ENCODE results near the gene HRCT1. TPM values are rescaled to one million over a fixed set of nuclear protein-coding genes. Genes with fewer than 3 reads are reported as not detected.

Gene HRCT1
- total and polyA plus RNA-seq, 7 donors, result 2.1 to 88.5 (median 5.4) TPM

DNA sequence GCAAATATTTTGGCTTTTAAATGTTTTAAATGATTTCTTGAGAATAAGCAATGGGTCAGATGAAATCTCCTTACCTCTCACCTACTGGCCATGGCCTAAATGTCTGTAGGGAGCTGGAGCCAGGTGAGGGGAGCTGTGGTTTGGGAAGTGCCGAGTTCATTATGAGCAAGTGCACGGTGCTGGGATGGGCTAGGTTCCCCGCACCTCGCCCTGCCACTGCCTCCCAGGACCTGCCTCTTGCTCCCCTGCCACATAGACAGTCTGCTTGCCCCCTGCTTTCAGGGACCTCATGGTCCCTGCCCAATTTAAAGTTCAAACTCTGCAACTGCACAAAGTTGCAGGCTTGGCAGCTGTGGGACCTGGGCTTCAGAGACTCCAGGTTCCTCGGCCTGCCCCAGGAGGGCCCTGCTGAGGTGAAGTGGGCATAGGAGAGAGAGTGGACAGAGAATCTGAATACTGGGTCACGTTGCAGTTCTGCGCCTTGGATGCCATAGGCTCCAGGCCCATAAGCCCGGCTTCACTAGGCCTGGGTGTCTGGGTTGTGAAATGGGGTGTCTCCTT, 41.2 kb upstream of the HRCT1 start:
- H3K27me3 ChIP-seq, result peaks cover 0 to 13% (median 4%) of the 10 kb centered on the region in 3 donors
- no peak for DNase-seq
- H3K27ac ChIP-seq, result no peak overlapping the region
- TF ChIP-seq POLR2A (IDR thresholded peaks at IDR 0.05) (no peak), EP300 (IDR thresholded peaks at IDR 0.05) (no peak), POLR2AphosphoS5 (IDR thresholded peaks at IDR 0.05) (no peak)
- TF ChIP-seq, protein P1, sequence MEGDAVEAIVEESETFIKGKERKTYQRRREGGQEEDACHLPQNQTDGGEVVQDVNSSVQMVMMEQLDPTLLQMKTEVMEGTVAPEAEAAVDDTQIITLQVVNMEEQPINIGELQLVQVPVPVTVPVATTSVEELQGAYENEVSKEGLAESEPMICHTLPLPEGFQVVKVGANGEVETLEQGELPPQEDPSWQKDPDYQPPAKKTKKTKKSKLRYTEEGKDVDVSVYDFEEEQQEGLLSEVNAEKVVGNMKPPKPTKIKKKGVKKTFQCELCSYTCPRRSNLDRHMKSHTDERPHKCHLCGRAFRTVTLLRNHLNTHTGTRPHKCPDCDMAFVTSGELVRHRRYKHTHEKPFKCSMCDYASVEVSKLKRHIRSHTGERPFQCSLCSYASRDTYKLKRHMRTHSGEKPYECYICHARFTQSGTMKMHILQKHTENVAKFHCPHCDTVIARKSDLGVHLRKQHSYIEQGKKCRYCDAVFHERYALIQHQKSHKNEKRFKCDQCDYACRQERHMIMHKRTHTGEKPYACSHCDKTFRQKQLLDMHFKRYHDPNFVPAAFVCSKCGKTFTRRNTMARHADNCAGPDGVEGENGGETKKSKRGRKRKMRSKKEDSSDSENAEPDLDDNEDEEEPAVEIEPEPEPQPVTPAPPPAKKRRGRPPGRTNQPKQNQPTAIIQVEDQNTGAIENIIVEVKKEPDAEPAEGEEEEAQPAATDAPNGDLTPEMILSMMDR (IDR thresholded peaks at IDR 0.05), result no peak
- no peaks in the 10 kb centered on the region for H3K4me1 ChIP-seq
- WGBS, 2 donors, result 88 to 89% methylated on average over 8 of the region's 8 CpGs
- no peaks in the 10 kb centered on the region for H3K36me3 ChIP-seq
- intact Hi-C loops (cut with DNase I), result no loop called here
- no peaks in the 10 kb centered on the region for H3K9me3 ChIP-seq
- H3K4me3 ChIP-seq, result no peak overlapping the region

DNA sequence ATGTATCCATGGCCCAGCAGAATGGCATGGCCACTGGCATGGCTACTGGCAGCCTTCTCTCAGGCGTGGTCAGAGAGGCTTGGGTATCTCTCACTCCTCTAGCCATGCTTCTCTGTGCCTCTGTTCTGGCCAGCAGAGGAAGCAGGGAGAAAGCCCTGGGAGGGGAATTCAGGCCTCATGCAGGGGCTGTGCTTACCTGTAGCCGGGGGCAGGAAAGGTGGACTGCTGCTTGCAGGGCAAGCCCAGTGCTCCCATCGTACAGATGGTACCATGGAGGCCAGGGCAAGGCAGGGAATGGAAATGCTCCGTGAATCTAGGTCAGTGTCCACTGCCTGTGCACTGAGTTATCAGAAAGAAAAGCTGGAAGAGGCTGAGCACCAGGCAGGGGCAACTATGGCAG, 38.5 kb upstream of the HRCT1 start:
- Histone ChIP-seq H3K27me3 (peaks cover 0 to 13% (median 4%) of the 10 kb centered on the region in 3 donors), H3K9me3 (no peaks in the 10 kb centered on the region), H3K36me3 (no peaks in the 10 kb centered on the region), H3K4me1 (no peaks in the 10 kb centered on the region), H3K4me3 (no peak overlapping the region), H3K27ac (no peak overlapping the region)
- DNase-seq, result no peak
- TF ChIP-seq POLR2A (IDR thresholded peaks at IDR 0.05) (no peak), POLR2AphosphoS5 (IDR thresholded peaks at IDR 0.05) (no peak), EP300 (IDR thresholded peaks at IDR 0.05) (no peak)
- TF ChIP-seq, protein P1 (IDR thresholded peaks at IDR 0.05), result no peak
- WGBS, 2 donors, result 92 to 93% methylated on average over 4 of the region's 4 CpGs
- intact Hi-C loops (cut with DNase I), result no loop called here

DNA sequence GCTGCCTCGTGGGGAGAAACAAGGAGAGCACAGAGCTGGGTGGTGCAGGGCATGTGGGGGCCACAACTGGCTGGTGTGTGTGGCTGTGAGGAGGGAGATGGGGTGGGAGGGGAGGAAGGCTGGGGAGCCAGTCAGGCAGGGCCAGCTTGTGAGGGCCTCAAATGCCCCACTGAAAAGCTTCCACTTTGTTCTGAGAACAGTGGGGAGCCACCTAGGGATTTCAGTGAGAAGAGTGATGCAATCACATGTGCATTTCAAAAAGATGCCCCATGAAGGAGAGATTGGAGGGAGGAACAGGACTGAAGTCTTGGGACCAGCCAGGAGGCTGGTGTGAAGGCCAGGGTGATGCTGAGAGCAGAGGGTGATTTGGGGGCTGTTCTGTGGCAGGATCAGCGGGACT, 37.1 kb upstream of the HRCT1 start:
- TF ChIP-seq, protein P1 (IDR thresholded peaks at IDR 0.05), result no peak
- TF ChIP-seq EP300 (IDR thresholded peaks at IDR 0.05) (no peak), POLR2AphosphoS5 (IDR thresholded peaks at IDR 0.05) (no peak), POLR2A (IDR thresholded peaks at IDR 0.05) (no peak)
- Histone ChIP-seq H3K36me3 (no peaks in the 10 kb centered on the region), H3K27ac (no peak overlapping the region), H3K4me3 (no peak overlapping the region), H3K27me3 (peaks cover 0 to 13% (median 4%) of the 10 kb centered on the region in 3 donors), H3K9me3 (no peaks in the 10 kb centered on the region), H3K4me1 (no peaks in the 10 kb centered on the region)
- intact Hi-C loops (cut with DNase I), result no loop called here
- WGBS, 2 donors, result 77 to 79% methylated on average over 2 of the region's 2 CpGs
- DNase-seq, result no peak

DNA sequence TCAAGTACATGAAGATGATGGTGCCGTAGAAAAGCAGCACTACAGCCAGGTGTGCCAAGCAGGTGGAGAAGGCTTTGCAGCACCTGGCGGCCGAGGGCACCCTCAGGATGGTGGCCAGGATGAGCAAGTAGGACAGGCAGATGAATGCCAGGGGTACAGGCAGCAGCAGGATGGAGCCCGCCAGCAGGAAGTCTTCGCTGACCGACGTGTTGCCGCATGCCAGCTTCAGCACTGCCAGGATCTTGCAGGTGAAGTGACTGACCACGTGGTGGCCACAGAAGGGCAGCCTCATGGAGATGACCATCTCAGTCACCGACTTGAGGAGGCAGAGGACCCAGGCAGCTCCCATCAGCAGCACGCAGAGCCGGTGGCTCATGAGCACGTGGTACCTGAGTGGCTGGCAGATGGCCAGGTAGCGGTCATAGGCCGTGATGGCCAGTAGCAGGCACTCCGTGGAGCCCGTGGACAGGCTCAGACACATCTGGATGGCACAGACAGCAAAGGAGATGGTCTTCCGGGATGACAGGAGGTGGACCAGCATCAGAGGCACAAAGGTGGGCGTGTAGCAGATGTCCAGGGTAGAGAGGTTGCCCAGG, 36.3 kb upstream of the HRCT1 start:
- H3K27ac ChIP-seq, result no peak overlapping the region
- H3K4me3 ChIP-seq, result no peak overlapping the region
- DNase-seq, result no peak
- TF ChIP-seq, protein P1 (IDR thresholded peaks at IDR 0.05), result no peak
- TF ChIP-seq EP300 (IDR thresholded peaks at IDR 0.05) (no peak), POLR2AphosphoS5 (IDR thresholded peaks at IDR 0.05) (no peak), POLR2A (IDR thresholded peaks at IDR 0.05) (no peak)
- no peaks in the 10 kb centered on the region for H3K36me3 ChIP-seq
- H3K9me3 ChIP-seq, result no peaks in the 10 kb centered on the region
- 91 to 93% methylated on average over 19 of the region's 19 CpGs for WGBS, 2 donors
- intact Hi-C loops (cut with DNase I), result no loop called here
- peaks cover 0 to 13% (median 4%) of the 10 kb centered on the region in 3 donors for H3K27me3 ChIP-seq
- no peaks in the 10 kb centered on the region for H3K4me1 ChIP-seq

All from sigmoid colon (tissue), 7 donors.